GM21360 (cell line): ENCODE results near the gene CALR.
"Not testable (repeated sequence)": the region's sequence is repeated elsewhere in the genome, so short reads cannot be mapped to it uniquely, and the experiment has no call there.

Source experiments
- ATAC-seq: cut with Tn5 transposase; IDR thresholded peaks from one replicate; pipeline ENCODE4 v1.9.1; 2021; ENCODE audit warnings: mild to moderate bottlenecking, moderate library complexity; ENCODE audit not compliant: unreplicated experiment

Gene CALR

GRCh38 chr19:12937927-12938778 lies at the start of gene CALR:
CALR (plus strand) TSS chr19:12938609; CDS start chr19:12938680, 71 bp downstream.
- ATAC-seq = peak; percentile 74

- ATAC-seq = not testable (repeated sequence)
Measured at GRCh38 chr19:12890299-12890786, 48.1 kb upstream of the CALR start.

- peak; percentile 82 for ATAC-seq
Measured at GRCh38 chr19:12890787-12891552, 47.4 kb upstream of the CALR start, which contains the start of gene GCDH. GCDH (plus strand) TSS chr19:12891160; CDS start chr19:12891305, 145 bp downstream.

GRCh38 chr19:12891553-12892021 lies 46.8 kb upstream of the CALR start:
- no peak for ATAC-seq

- ATAC-seq = no peak
Measured at GRCh38 chr19:12893582-12893981, 44.8 kb upstream of the CALR start.

GRCh38 chr19:12896460-12896859 lies 41.9 kb upstream of the CALR start:
- ATAC-seq = no peak

- ATAC-seq = no peak
Measured at GRCh38 chr19:12899891-12900518, 38.4 kb upstream of the CALR start.

- ATAC-seq = no peak
Measured at GRCh38 chr19:12907166-12907565, 31.2 kb upstream of the CALR start.

- ATAC-seq = no peak
Measured at GRCh38 chr19:12912571-12912970, 25.8 kb upstream of the CALR start.

GRCh38 chr19:12913011-12913561 lies 25.3 kb upstream of the CALR start:
- no peak for ATAC-seq

GRCh38 chr19:12913851-12914690 lies 24.3 kb upstream of the CALR start:
- no peak for ATAC-seq

GRCh38 chr19:12915860-12916259 lies 22.5 kb upstream of the CALR start:
- not testable (repeated sequence) for ATAC-seq

- ATAC-seq = no peak
Measured at GRCh38 chr19:12918253-12918652, 20.2 kb upstream of the CALR start.

GRCh38 chr19:12921047-12921446 lies 17.4 kb upstream of the CALR start:
- ATAC-seq = no peak

GRCh38 chr19:12922959-12923358 lies 15.4 kb upstream of the CALR start:
- no peak for ATAC-seq

GRCh38 chr19:12924621-12925310 lies 13.6 kb upstream of the CALR start:
- ATAC-seq = no peak

GRCh38 chr19:12930002-12930645 lies 8.3 kb upstream of the CALR start:
- no peak for ATAC-seq

GRCh38 chr19:12932392-12933286 lies 5.8 kb upstream of the CALR start:
- ATAC-seq = no peak
